Suppressor macrophage (primary cell): ENCODE measurements around the gene KDM6B.
A peak's percentile ranks its signal among the peaks of the same experiment; 100 is the strongest.

Source experiments
- DNase-seq, 4 experiments: peaks; one replicate each; pipeline ENCODE4 v3.0.0-alpha.2; 2020 to 2022

Gene KDM6B

DNA sequence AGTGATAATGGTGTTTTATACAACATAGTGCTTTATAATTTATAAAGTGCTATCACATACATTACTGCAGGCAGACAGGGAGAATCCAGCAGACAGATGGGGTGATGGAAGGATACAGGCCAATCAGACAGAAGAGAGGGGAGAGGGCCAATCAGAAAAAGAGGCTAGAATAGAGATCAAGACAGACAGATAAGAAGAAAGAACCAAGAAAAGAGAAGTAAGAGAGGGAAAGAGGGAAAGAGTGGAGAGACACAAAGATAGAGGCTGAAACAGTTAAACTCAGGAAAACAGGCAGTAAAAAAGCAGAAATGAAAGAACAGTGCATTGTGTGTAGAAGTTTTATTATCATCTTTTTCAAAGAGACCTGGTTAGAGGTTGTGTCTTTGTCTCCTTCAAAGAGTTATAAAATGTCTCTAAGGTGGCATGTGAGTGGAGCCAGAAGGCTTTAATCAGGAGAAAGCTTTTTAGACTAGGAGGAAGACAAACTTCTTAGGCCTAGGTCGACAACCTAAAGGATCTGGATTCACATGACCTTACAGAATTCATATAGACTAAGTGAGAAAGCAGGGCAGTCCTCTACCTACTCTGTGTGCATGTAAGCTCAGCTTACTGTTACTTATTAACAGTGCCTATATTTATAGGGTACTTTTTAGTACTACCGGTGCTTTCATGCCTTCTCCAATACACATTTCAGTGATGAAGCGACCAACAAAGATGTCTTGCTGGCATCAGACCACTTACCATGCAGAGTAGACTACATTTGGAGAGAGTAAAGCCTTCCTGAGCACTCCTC, 46.3 kb downstream of the KDM6B start:
- DNase-seq, result no peak

DNA sequence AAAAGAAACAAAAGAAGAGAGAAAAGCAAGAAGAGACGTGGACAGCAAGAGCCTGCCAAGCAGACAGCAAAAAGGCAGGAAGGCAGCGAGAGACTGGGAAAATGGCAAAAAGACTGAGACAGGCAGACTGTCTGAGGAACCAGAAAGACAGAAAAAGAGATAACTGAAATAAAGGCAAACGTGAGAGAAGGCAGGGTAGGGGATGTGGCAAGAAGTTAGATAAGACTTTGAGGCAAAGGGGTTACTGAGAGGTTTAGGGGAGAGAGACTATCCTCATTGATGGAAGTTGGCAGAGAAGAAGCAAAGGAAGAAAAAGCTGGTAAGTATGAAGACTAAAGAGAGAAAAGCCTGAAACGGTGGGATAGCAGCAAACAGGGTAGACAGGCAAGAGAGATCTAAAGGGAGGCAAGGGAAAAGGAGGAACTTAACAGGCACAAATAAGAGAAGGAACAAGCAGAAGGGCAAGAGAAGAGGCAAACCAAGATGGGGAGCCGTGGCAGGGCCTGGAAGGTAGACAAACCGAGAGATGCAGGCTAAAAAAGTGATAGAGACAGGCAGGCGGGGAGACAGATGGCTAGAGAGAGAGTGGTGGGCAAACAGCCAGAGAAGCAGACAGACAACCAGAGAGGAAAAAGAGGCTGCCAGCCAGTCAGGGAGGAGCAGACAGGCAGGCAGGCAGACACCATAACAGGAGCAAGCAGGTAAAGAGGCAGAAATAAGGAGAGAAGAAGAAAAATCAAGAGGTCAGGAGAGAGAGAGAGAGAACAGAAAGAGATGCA, 47.4 kb downstream of the KDM6B start:
- DNase-seq, result no peak

DNA sequence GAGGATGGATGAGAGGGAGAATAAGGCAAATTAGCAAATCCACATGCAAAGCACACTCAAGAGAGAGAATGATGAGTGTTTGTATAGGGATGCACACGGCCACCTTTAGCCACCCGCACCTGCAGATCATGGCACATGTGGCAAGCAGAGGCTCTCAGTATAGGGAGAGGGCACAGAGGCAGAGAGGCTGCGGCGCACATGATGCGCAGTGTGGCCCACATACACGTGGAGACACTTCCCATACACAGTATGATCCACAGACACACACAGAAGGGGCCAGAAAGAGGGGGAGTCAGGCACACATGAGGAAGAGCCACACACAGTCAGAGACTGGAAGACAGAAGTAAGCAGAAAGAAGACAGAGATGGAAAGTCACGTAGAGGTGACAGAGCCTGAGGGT, 48.1 kb downstream of the KDM6B start:
- peak in 2 of 4 experiments; percentile 15 to 20 for DNase-seq

DNA sequence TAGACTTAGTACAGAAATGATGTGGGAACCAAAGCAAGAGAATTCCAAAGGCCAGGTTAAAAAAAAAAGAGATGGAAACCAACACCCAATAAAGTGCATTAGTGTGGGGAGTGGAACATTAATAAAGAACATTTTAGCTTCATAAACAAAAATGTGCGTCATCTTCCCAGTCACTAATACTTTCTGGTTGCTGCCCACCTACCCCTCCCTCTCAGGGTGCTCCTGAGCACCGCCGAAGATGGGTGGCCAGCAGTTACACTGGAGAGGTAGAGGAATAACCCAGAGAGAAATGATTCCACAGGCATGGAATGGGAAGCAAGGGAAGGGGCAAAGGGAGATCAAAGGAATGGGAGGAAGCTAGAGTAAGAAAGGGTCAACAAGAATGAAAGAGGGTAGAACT, 48.6 kb downstream of the KDM6B start:
- DNase-seq, result no peak
